DLD1 (cell line): ENCODE data around the gene CLDN22.
"Not testable (repeated sequence)": the region's sequence is repeated elsewhere in the genome, so short reads cannot be mapped to it uniquely, and the experiment has no call there.

Experiments
- in situ Hi-C: cut with HindIII; loops from 2 replicates; pipeline ENCODE4 v1.10.0; 2017; ENCODE audit warnings: low sequenced_read_pairs

CLDN22 gene

DNA sequence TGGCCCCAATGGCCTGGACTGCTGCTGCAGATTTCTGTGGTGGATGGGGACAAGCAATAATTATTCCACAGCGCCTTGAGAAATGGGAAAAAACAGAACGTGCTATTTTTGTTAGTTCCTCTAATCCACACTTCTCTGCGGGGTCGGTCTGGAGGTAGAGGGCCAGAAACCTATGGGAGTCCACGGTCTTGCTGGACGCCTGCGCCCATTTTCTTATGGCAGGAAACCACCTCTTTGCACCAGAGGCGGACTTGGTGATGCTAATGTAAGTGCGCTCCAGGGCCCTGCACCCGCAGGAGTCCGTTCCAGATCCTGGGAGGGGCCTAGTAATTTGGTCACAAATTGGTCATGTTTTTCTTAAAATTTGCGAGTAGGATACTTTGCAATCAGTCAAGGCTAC is 28.1 kb upstream of the CLDN22 start:
- in situ Hi-C loops = no loop called here

DNA sequence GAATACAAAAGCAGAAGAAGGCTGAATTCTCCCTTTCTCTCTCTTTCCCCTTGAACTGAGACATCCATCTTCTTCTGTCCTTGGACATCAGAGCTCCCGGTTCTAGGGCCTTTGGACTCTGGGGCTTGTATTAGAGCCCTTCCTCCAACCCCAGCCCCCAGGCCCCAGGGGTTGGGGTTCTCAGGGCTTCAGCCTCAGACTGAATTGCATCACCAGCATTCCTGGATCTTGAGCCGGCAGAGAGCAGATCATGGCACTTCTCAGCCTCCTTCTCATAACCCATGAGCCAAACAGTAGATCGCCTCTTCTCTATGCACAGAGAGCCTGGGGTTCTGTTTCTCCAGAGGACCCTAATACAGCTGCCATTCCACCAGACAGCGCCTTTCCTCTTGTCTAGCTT is 27.5 kb upstream of the CLDN22 start:
- in situ Hi-C loops = no loop called here

DNA sequence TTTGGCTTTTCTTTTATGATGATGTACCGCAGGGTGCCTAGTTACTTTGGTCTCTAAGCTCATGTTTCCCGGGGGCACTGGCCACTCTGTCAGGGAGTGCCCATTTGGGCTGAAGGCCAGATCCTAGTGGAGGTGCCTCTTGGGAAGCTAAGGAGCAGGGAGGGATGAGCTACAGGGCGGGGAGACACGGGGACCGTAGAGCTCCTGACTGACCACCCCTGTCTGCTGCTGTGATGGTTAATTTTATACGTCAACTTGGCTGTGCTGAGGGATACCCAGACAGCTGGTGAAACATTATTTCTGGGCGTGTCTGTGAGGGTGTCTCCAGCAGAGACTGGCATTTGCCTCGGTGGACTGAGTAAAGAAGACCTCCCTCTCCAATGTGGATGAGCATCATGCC is 27.1 kb upstream of the CLDN22 start:
- in situ Hi-C loops = no loop called here

DNA sequence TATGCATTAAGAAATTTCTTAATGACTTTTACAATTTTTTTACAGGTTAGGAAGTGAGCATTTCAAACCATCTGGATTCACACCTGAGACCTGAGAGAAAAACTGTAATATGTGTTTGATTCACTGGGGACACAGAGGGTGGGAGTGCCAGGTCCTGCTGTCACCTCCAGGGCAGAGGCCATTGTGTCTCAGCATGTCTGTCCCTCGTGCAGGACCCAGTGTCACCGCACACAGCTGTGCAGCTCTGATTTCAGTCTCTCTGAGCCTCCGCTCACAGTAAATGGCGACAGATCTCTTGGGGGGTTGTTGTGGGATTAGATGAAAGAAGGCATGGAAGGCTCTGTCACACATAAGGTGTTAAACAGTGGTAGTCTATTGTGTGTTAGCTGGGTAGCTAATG is 25.2 kb upstream of the CLDN22 start:
- in situ Hi-C loops = no loop called here

DNA sequence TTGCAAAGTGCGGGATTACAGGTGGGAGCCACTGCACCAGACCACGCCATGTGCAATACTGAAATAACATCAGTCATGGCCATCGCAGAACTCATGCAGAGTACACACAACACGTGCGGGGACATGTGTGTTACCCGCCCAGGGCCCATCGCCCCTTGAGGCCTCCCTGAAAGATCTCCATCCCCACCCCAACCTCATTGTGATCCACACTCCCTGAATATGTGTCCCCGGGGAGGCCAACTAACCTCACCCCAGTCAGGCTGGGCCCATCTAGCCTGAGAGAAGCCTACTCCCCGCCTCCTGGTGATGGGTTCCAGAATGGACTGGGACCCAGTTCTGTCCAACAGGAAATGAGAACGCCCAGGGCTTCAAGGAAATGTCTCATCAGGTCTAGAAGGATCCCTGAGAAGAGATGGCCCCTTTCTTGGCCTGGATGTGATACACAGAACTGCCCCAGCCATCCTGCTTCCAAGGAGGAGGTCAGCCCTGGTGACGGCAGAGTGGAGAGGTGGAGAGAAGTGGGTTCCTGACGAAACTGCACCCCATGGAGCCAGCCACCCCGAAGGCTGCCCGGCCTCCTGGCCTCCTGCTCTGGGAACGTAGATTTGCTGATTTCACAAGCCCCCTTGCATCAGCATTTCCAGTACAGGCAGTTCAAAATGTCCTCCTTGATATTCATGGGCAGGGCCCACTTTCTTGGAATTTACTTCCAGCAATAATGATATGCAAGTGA is 24.6 kb upstream of the CLDN22 start:
- in situ Hi-C loops = no loop called here

DNA sequence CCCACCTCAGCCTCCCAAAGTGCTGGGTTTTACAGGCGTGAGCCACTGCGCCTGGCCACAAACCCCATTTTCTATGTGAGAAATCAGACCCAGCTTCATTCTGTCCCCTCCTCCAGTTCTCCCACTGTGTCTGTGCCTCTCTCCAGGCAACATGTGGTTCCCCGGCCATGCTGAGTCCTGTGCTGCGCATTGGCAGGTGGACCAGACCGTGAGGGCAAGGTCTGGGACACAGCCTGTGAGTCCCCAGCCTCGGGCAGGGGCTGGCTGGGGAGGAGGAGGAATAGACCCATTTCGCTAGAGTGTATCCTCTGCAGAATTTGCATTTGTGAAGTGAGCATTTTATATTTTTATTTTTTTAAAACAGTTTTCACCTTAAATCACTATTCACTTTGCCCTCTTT is 23.7 kb upstream of the CLDN22 start:
- in situ Hi-C loops = no loop called here

DNA sequence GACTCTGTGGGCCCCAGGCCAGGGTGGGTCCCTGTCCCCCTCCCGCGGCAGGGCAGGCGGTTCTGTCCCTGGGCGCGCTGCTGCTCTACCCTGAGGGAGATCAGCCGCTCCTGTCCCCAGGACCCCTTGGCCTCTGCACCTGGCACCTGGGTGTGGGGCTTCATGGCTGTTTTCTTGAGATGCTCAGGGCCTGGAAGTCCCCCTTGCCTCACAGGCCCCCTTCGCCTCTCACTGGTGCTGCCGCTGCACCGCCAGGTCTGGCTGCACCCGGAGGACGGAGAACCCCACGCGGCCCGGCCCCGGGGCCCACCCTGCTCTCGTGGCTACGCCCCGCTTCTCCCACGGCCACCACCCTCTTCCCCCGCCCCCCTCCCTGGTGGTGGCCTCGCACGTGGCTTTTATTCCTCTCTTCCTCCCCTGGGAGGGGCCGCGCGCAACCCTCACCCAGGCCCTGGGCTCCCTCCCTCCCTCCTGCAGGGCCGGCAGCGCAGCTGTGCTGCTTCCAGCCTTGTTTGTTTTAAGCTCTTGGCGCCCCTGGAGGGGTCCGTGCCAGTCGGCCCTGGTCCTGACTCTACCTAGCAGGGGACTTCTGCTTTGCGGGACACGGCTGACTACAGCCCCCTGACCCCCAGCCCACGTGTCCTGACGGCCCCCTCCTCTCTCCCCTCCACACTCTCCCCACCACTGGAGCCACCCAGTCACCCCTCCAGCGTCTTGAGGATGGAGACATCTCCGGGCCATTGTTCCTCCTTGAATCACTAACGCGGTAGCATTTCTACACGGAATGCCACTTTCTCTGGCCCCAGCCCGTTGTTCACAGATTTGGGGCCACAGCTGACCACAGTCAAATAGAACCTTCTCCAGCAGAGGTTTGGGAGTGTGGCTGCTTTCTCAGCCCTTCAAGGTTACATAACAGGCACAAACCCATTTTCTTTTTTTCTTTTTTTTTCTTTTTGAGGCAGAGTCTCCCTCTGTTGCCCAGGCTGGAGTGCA is 22.8 kb upstream of the CLDN22 start:
- in situ Hi-C loops = no loop called here

DNA sequence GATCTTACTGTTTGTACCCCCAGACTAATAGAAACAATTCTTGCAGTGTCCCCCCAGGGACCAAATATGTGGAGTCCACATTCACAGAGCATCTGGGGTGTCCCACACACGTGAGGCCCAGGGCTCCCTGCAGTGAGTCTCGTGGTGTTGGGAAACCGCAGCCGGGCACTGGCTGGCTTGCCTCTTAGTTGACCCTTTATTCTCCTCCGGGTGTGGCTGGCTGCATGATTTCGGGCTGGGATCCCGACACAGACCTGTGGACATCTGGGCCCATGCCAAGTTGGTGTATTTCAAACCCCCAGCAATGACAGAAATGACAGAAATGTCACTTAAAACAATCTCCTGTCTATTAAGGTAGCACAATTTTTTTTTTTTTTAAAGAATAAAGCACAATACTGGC is 17.8 kb upstream of the CLDN22 start:
- in situ Hi-C loops = no loop called here

DNA sequence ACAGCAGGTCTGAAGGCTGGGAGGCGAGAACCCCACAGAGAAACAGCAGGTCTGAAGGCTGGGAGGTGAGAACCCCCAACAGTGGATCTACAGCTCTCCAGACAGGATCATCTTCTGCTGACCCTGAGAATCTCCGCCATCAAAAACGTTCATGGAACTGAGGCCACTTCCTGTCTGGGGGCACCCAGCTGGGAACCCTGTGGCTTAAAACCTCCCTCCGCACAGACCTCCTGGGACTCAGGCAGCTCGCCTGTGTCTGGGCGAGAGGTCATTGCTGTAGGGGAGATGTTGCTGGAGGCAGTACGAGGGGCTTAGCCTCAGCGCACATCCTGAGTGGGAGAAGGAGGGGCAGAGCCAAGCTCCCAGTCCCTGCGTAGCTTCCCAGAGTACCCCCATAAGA is 17.3 kb upstream of the CLDN22 start:
- in situ Hi-C loops = no loop called here

DNA sequence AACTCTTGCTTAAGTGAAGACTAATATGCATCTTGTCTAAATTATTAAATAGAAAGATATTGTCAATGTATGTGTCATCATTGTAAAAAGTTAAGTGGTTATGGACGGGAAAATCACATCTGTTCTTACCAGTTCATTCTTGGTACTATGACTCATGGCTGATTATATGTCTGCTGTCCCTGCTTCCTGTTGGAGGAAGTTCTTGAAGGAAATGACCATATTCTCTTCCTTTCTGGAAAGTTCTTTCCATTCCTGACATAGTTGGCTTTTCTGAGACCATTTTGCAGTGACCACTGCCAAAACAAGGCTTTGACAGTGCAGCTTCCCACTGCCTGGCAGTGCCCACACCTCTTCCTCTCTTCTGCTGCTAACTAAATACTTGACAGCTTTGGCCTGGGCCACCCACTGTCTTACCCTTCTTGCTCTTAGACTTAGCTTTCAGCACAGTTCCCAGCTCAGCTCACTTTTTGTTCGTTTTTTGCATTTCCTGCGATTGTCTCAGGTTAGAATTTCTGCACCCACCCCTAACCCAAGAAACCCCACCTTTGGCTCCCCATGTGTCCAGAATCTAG is 15.4 kb upstream of the CLDN22 start:
- in situ Hi-C loops = no loop called here

DNA sequence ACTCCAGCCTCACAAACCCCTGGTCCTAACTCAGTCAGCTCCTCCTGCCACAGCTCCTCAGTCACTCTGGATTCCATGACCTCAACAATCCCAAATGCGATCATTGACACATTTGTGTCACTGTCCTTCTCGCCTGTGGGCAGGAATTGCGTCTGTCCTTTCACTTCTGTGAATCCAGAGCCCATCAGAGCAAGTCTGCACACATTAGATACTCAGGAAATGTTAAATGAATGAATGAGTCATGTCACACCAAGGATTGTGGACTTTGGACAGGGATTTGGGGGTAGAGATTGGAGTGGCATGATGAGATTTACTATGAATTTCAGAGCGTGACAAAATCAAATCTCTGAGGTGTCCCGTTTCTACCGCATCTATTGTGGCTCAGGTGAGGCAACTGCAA is 13.9 kb upstream of the CLDN22 start:
- in situ Hi-C loops = no loop called here

DNA sequence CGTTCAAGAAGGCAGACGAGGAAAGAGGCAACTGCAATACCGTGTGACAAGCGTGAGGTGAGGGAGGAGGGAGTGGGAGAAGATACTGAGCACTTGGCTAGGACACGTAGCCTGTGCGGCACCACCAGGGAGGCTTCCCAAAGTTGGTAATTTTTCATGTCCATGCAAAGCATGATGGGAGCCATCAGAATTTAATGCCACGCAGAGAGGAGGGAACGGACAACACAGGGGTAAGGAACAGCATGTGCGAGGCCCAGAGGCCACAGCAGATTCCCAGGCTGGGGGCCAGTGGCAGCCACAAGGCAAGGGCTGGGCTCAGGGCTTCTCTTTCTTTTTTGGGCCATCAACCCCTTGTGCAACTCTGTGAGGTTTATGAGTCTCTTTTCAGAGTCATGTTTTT is 13.1 kb upstream of the CLDN22 start:
- in situ Hi-C loops = no loop called here

DNA sequence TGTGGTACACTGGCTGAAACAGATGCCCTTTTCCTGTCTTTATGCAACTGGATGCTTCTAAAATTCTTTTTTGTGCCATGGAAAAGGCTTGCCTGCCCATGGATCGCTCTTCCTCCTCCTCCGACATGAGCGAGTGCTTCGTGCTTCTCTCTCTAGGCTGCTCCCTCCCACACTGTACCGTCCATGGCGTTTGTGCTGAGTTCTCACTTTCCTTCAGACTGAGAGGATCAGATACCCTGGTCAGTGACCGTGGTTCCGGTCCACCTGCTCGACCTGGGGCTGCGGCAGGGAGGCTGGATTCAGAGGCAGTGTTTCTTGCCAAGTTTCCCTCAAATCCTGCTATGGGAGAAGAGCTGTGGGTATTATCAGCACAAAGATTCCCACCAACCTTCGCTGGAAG is 12.4 kb upstream of the CLDN22 start:
- in situ Hi-C loops = no loop called here

DNA sequence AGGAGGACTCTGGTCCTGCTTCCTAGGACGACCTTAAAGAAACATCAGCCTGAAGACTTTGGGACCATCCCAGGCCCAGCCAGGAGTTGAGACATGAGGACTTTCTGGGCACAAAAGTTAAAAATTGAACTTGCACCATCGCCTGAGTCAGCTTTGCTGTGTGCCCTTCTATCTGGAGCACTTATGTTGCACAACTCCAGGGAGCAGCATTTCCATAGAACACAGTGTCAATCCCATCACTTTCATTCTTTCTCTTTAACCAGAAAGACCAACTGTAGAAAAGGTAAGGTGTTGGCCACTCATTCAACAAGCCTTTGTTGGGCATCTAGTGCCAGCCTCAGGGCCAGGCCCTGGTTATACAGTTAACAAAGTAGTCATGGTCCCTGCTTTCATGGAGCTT is 10.8 kb upstream of the CLDN22 start:
- in situ Hi-C loops = no loop called here

DNA sequence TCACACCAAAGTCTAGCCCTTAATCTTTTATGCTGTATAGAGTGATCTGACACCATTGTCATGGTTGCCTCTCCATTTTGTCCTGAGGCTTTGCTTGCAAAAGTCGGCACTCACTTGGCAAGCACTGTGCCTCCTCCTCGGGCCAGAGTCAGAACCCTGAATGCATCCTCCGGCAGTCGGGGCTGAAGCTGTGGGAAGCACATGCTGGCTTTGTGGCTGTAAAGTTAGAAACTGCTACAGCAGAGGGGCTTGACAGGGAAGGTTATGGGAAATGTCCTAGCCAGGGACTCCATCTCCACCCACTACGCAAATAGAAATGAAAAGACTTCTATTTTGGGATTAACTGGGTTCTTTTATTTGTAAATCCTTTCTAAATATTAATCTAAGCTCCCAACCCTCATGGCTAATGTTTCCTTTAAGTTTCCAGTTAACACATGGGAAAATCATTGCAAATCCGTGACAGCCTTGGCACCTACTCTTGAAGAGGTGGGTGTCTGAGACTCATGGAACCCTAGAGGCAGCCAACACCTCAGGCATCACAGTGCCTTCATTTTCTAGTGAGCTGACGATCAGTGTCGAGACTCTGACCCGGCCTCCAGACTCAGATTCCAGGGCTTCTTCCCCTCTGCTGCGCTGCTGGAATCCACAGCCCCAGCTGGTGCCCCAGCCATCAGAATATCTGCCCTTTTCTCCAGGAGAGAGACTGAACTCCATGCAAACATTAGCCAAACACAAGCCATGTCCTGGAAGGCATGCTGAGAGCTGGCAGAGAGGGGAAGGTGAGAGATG is 10.1 kb upstream of the CLDN22 start:
- in situ Hi-C loops = no loop called here

DNA sequence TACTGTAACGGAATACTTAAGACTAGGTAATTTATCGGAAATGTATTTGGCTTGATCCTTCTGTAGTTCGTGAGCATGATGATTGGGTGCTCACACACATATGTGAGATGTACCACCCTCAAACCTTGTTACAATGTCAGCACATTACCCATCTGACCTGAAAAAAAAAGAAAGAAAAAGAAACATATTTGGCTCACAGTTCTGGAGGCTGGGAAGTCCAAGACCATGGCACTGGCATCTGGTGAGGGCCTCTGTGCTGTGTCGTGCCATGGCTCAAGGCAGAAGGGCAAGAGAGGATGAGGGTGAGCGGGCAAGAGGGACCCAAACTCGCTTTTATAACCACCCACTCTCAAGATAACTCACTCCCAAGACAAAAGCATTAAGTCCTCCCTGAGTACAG is 9.2 kb upstream of the CLDN22 start:
- in situ Hi-C loops = no loop called here

DNA sequence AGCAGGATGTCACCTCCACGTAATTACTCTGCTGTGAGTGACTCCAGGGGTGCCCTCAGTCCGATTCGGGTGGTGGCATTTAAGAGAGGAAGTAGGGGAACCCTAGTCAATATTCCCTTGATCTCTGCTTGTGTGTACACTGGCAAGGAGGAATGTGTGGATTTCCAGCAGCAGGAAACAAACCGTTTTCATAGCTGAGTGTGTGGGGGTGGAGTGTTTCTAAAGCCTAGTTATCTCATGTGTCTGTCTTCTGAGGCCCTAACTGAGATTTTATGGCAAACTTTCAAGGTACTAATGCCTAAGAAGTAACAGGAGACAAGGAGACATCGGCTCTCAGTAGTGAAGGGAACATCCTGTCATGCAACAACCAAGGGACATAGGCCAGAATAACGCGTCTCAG is 8.8 kb upstream of the CLDN22 start:
- in situ Hi-C loops = no loop called here

DNA sequence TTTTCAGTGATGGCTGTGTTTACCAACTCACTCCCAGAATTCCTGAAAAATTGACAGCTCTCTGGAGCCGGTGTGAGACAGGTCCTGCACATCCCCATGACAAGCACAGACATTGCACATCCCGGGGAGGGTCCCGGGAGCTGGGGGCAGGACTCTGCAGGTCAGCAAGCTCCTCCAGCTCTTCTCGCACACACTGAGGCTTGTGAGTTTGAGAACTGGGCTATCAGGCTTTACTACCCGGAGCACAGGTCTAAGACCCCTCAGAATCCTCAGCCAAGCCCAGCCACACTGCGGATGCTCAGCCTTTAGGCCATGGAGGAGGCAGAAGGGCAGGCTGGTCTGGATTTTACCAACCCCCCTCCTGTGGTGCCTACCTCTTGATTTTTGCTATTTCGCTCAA is 7.8 kb upstream of the CLDN22 start:
- in situ Hi-C loops = no loop called here

DNA sequence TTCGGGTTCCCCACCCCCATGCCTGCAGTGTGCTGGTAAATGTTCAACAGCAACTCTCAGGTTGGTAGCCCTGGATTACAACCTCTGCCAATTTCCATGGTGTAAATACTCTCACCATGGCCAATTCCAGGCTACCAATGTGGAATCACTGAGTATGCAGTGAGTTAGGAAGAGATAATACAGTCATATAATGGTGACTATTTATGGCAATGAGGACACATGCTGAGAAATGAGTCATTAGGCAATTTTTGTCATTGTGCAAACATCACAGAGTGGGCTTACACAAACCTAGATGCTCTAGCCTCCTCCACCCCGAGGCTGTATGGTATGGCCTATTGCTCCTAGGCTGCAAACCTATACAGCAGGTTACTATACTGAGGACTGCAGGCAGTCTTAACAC is 6.8 kb upstream of the CLDN22 start:
- in situ Hi-C loops = no loop called here

DNA sequence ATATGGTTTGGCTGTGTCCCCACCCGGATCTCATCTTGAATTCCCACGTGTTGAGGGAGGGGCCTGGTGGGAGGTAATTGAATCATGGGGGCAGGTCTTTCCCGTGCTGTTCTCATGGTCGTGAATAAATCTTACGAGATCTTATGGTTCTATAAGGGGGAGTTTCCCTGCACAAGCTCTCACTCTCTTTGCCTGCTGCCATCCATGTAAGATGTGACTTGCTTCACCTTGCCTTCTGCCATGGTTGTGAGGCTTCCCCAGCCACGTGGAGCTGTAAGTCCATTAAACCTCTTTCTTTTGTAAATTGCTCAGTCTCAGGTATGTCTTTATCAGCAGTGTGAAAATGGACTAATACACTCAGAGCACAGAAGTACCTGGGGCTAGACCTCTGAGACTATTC is 6.3 kb upstream of the CLDN22 start:
- in situ Hi-C loops = not testable (repeated sequence)

DNA sequence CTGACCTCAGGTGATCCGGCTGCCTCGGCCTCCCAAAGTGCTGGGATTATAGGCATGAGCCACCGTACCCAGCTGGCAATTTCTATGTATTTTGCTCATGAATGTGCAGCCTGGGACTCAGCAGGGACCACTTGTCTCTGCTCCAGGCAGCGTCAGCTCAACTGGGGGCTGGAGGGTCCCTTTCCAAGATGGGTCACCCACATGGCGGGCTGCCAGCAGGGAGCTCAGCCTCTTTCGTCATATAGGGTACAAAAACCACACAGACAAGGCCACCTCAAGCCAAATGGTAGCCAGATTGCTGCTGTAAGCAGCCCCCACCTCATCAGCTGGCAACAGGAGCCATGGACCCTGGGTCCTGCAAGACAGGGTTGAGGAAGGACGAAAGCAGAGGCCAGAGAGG is 4.5 kb upstream of the CLDN22 start:
- in situ Hi-C loops = loop anchor here (5.0 kb wide), 1 partner anchor 33 kb away; no protein-coding TSS in a partner anchor
